Measurements from ENCODE around the gene NDUFAF4. TPM values are rescaled to one million over a fixed set of nuclear protein-coding genes. Genes with fewer than 3 reads are reported as not detected.

The NDUFAF4 gene
- total RNA-seq, 4 donors from 2014 or later = 9.6 to 40.6 (median 32.1) TPM

GRCh38 chr6:96923400-96923799 is 25.7 kb upstream of the NDUFAF4 start:
- TF ChIP-seq CTCF (IDR thresholded peaks at IDR 0.05) = no peak
- no peak for ATAC-seq (ENCODE audit: low FRiP score)
- no peak for DNase-seq (ENCODE audit: low spot score)

- TF ChIP-seq CTCF (IDR thresholded peaks at IDR 0.05) = no peak
- ATAC-seq (ENCODE audit: low FRiP score) = no peak
- no peak for DNase-seq (ENCODE audit: low spot score)
Observed at GRCh38 chr6:96917098-96917497, 19.4 kb upstream of the NDUFAF4 start.

GRCh38 chr6:96913621-96914020 is 15.9 kb upstream of the NDUFAF4 start:
- TF ChIP-seq CTCF (IDR thresholded peaks at IDR 0.05) = no peak
- DNase-seq (ENCODE audit: low spot score) (no peak), ATAC-seq (ENCODE audit: low FRiP score) (no peak)

GRCh38 chr6:96911751-96912150 is 14.1 kb upstream of the NDUFAF4 start:
- no peak for ATAC-seq (ENCODE audit: low FRiP score)
- DNase-seq (ENCODE audit: low spot score) = no peak
- TF ChIP-seq CTCF (IDR thresholded peaks at IDR 0.05) = no peak

GRCh38 chr6:96911171-96911570 is 13.5 kb upstream of the NDUFAF4 start:
- ATAC-seq (ENCODE audit: low FRiP score) (no peak), DNase-seq (ENCODE audit: low spot score) (no peak)
- TF ChIP-seq CTCF (IDR thresholded peaks at IDR 0.05) = no peak

- no peak for ATAC-seq (ENCODE audit: low FRiP score)
- no peak for DNase-seq (ENCODE audit: low spot score)
- no peak for TF ChIP-seq CTCF (IDR thresholded peaks at IDR 0.05)
Observed at GRCh38 chr6:96909811-96910210, 12.1 kb upstream of the NDUFAF4 start.

- ATAC-seq (ENCODE audit: low FRiP score) (peak; percentile 89), DNase-seq (ENCODE audit: low spot score) (no peak)
- TF ChIP-seq CTCF (IDR thresholded peaks at IDR 0.05) = no peak
Observed at GRCh38 chr6:96907498-96907897, 9.8 kb upstream of the NDUFAF4 start.

All from omental fat pad (tissue), 4 donors.